NB4 (cell line): Measurements from ENCODE around the gene BCAR3.

Experiments used
- MAX ChIP-seq: IDR thresholded peaks from 2 replicates; pipeline ENCODE4 v1.6.1; 2011; ENCODE audit warnings: low read depth, low read length
- MYC ChIP-seq: IDR thresholded peaks from 2 replicates; pipeline ENCODE4 v1.6.1; 2011; ENCODE audit warnings: low read depth, low read length
- POLR2A ChIP-seq: IDR thresholded peaks from 2 replicates; pipeline ENCODE4 v1.6.1; 2011; ENCODE audit warnings: mild to moderate bottlenecking; ENCODE audit not compliant: insufficient read length; ENCODE audit errors: extremely low read depth
- TF ChIP-seq, protein P1 (sequence below): IDR thresholded peaks from one replicate; pipeline ENCODE4 v1.5.1; 2012; ENCODE audit warnings: low read depth, low read length

- TF ChIP-seq, protein P1, sequence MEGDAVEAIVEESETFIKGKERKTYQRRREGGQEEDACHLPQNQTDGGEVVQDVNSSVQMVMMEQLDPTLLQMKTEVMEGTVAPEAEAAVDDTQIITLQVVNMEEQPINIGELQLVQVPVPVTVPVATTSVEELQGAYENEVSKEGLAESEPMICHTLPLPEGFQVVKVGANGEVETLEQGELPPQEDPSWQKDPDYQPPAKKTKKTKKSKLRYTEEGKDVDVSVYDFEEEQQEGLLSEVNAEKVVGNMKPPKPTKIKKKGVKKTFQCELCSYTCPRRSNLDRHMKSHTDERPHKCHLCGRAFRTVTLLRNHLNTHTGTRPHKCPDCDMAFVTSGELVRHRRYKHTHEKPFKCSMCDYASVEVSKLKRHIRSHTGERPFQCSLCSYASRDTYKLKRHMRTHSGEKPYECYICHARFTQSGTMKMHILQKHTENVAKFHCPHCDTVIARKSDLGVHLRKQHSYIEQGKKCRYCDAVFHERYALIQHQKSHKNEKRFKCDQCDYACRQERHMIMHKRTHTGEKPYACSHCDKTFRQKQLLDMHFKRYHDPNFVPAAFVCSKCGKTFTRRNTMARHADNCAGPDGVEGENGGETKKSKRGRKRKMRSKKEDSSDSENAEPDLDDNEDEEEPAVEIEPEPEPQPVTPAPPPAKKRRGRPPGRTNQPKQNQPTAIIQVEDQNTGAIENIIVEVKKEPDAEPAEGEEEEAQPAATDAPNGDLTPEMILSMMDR, result no peak
- TF ChIP-seq MYC (no peak), POLR2A (no peak), MAX (no peak)
Observed at GRCh38 chr1:93549131-93549530, 132.5 kb downstream of the BCAR3 start.
